Omental fat pad (tissue), 4 donors: ENCODE data around the gene FBXW11. TPM values are rescaled to one million over a fixed set of nuclear protein-coding genes. Genes with fewer than 3 reads are reported as not detected.
"Not testable (repeated sequence)": the region's sequence is repeated elsewhere in the genome, so short reads cannot be mapped to it uniquely, and the experiment has no call there.

Experiments
- ATAC-seq: fragments of 150-250 bp; one replicate; pipeline ENCODE4 v1.9.1; 2016; ENCODE audit warnings: mild to moderate bottlenecking, moderate library complexity; ENCODE audit not compliant: low FRiP score
- DNase-seq: peaks from one replicate; pipeline ENCODE4 v3.0.0-alpha.2; 2019; ENCODE audit warnings: low spot score
- total RNA-seq, 4 donors: library from RNA; depleted of rRNA; stranded (reverse); fragments of >200 nt; gene quantifications; one replicate each; pipeline ENCODE4 v1.1.0, GENCODE V29; 2016
- TF ChIP-seq, protein P1 (sequence below), 3 donors: fragments of 450-650 bp; IDR thresholded peaks; one replicate each; pipeline ENCODE4 v1.5.1; 2016 to 2017; ENCODE audit warnings: antibody characterized with exemption in 3 of 3, mild to moderate bottlenecking in 3 of 3, moderate library complexity in 2 of 3

Gene FBXW11
- total RNA-seq, 4 donors from 2014 or later, result 44.6 to 60.9 (median 55.7) TPM

- DNase-seq, result no peak
- ATAC-seq, result no peak
- TF ChIP-seq, protein P1, sequence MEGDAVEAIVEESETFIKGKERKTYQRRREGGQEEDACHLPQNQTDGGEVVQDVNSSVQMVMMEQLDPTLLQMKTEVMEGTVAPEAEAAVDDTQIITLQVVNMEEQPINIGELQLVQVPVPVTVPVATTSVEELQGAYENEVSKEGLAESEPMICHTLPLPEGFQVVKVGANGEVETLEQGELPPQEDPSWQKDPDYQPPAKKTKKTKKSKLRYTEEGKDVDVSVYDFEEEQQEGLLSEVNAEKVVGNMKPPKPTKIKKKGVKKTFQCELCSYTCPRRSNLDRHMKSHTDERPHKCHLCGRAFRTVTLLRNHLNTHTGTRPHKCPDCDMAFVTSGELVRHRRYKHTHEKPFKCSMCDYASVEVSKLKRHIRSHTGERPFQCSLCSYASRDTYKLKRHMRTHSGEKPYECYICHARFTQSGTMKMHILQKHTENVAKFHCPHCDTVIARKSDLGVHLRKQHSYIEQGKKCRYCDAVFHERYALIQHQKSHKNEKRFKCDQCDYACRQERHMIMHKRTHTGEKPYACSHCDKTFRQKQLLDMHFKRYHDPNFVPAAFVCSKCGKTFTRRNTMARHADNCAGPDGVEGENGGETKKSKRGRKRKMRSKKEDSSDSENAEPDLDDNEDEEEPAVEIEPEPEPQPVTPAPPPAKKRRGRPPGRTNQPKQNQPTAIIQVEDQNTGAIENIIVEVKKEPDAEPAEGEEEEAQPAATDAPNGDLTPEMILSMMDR (IDR thresholded peaks at IDR 0.05), result no peak
Observed at GRCh38 chr5:171893290-171893886, 113.0 kb downstream of the FBXW11 start.

DNA sequence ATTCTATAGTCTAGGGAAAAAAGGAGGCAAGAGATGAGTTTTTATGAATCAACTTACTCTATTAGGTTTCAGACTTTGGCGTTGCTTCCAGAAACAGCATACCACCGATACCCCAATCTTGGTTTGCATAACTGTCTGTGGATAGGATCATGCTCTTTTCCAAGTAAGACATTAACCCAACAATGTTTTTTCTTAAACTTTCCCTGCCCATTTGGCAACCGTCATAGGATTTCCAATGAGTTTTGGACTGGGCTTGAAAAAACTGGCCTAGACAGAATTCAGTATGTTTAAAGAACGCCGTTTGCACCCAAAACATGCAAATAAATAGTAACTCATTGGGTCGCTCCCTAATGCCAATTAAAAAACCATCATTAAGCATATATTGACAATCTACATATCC, 114.8 kb downstream of the FBXW11 start:
- DNase-seq (no peak), ATAC-seq (no peak)
- TF ChIP-seq, protein P1 (IDR thresholded peaks at IDR 0.05), result no peak

DNA sequence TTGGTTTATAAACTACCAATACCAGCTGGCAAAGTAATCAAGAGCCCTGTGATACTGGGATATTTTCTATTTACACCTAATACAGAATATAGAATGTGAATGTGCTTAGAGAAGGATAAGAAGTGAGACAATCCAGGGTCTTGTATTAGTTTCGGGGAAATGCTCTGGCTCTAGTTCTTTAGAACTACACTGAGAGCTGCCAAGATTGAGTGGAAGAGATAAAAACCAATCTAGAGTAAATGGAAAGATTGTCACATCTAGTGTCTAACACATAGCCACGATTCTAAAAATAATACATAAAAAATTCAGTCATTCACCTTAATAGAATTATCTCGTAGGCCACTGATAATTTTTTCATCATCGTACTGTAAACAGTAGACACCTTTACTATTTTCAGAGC, 115.3 kb downstream of the FBXW11 start:
- no peak for ATAC-seq

GRCh38 chr5:171888051-171888481, 118.4 kb downstream of the FBXW11 start:
- TF ChIP-seq, protein P1 (IDR thresholded peaks at IDR 0.05), result no peak
- DNase-seq (no peak), ATAC-seq (no peak)

More for the DNA sequence above, 115.3 kb downstream of the FBXW11 start:
- TF ChIP-seq, protein P1 (IDR thresholded peaks at IDR 0.05), result no peak
- no peak for DNase-seq

DNA sequence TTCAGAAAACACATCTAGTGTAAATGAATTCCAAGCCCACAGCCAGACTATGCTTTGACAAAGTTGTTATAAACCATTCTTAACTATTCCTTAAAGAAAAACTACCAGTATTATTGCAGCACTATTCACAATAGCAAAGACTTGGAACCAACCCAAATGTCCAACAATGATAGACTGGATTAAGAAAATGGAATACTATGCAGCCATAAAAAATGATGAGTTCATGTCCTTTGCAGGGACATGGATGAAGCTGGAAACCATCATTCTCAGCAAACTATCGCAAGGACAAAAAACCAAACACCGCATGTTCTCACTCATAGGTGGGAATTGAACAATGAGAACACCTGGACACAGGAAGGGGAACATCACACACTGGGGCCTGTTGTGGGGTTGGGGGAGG, 120.4 kb downstream of the FBXW11 start:
- ATAC-seq, DNase-seq: not testable (repeated sequence)

- TF ChIP-seq, protein P1 (IDR thresholded peaks at IDR 0.05), result no peak
- ATAC-seq, result no peak
- DNase-seq, result no peak
Observed at GRCh38 chr5:171882118-171882517, 124.3 kb downstream of the FBXW11 start.

DNA sequence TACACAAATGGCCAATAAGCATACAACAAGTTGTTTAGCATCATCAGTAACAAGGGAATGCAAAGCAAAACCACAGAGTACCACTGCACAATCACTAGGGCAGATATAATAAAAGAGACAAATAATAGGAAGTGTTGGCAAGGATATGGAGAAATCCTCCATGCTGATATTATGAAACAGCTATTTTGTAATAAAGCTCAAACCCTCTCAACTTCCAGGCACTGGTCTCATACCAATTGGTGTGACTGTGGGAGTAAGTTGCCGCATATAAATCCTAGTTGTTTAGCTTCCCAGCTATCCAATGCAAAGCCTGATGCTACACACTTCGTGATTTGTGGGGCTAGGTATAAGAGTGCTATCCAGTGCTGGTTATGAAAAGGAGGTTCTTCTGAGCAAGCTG, 132.2 kb downstream of the FBXW11 start:
- TF ChIP-seq, protein P1 (IDR thresholded peaks at IDR 0.05), result no peak
- peak; percentile 46 for ATAC-seq
- DNase-seq, result no peak
